Common myeloid progenitor, CD34-positive (primary cell): ENCODE results near the gene DDX49.

Source experiments
- CTCF ChIA-PET: fragments of 350-600 bp; sonication (Branson Sonifier 250); formaldehyde crosslinking; loops from one replicate; lab custom pipeline; 2021; ENCODE audit warnings: antibody characterized with exemption; lab: Charles Lee
- POLR2A ChIA-PET: fragments of 350-600 bp; sonication (Branson Sonifier 250); formaldehyde crosslinking; loops from one replicate; lab custom pipeline; 2021; ENCODE audit warnings: antibody characterized with exemption; lab: Charles Lee
- DNase-seq, 3 donors: peaks; one replicate each; pipeline versions ENCODE4 v3.0.0 to v3.0.0-alpha.2; 2013
- H3K27ac ChIP-seq, 2 experiments: 1 replicate in 1 of 2; 2 replicates in 1 of 2; pipeline ENCODE4 v1.7.0; 2013; ENCODE audit warnings: inconsistent platforms in 2 of 2, low read length in 2 of 2, mild to moderate bottlenecking in 2 of 2, low read depth in 1 of 2, moderate library complexity in 1 of 2; ENCODE audit not compliant: severe bottlenecking in 2 of 2, insufficient read depth in 1 of 2, poor library complexity in 1 of 2
- H3K27me3 ChIP-seq, 5 experiments: replicated peaks in 2 of 5; 1 replicate in 3 of 5; 2 replicates in 2 of 5; pipeline versions ENCODE4 v1.6.1 to v1.7.0; 2013; ENCODE audit warnings: low read length in 4 of 5, mild to moderate bottlenecking in 2 of 5, moderate library complexity in 2 of 5, inconsistent platforms in 1 of 5; ENCODE audit not compliant: insufficient read depth in 5 of 5, control insufficient read depth in 4 of 5
- H3K36me3 ChIP-seq, 4 experiments: 1 replicate in 2 of 4; 2 replicates in 2 of 4; pipeline versions ENCODE4 v1.6.1 to v1.7.0; 2013; ENCODE audit warnings: low read length in 3 of 4, control low read depth in 1 of 4, mild to moderate bottlenecking in 1 of 4; ENCODE audit not compliant: control insufficient read depth in 4 of 4, insufficient read depth in 4 of 4
- H3K4me1 ChIP-seq, 4 experiments: 1 replicate in 3 of 4; 2 replicates in 1 of 4; pipeline versions ENCODE4 v1.6.1 to v1.7.1; 2013; ENCODE audit warnings: low read length in 3 of 4, mild to moderate bottlenecking in 3 of 4, control low read depth in 1 of 4, inconsistent platforms in 1 of 4, moderate library complexity in 1 of 4; ENCODE audit not compliant: control insufficient read depth in 4 of 4, insufficient read depth in 4 of 4; ENCODE audit errors: control extremely low read depth in 1 of 4
- H3K4me3 ChIP-seq, 7 experiments: 1 replicate in 4 of 7; 2 replicates in 3 of 7; pipeline versions ENCODE4 v1.5.1 to v1.7.0; 2013; ENCODE audit warnings: mild to moderate bottlenecking in 7 of 7, low read length in 6 of 7, moderate library complexity in 6 of 7, inconsistent platforms in 2 of 7, low read depth in 2 of 7, control low read depth in 1 of 7; ENCODE audit not compliant: insufficient read depth in 4 of 7, control insufficient read depth in 1 of 7; ENCODE audit errors: extremely low read depth in 1 of 7
- H3K9me3 ChIP-seq, 5 experiments: 1 replicate in 4 of 5; 2 replicates in 1 of 5; pipeline versions ENCODE4 v1.6.1 to v1.7.1; 2013; ENCODE audit warnings: low read length in 4 of 5, mild to moderate bottlenecking in 2 of 5, inconsistent platforms in 1 of 5, low read depth in 1 of 5, moderate library complexity in 1 of 5; ENCODE audit not compliant: control insufficient read depth in 4 of 5, insufficient read depth in 2 of 5; ENCODE audit errors: control extremely low read depth in 1 of 5
- WGBS: methylation state at CpG from one replicate; pipeline ENCODE4 v1.1.5; 2013; ENCODE audit not compliant: insufficient coverage; 5-methylcytosine and 5-hydroxymethylcytosine counted together

The DDX49 gene

DNA sequence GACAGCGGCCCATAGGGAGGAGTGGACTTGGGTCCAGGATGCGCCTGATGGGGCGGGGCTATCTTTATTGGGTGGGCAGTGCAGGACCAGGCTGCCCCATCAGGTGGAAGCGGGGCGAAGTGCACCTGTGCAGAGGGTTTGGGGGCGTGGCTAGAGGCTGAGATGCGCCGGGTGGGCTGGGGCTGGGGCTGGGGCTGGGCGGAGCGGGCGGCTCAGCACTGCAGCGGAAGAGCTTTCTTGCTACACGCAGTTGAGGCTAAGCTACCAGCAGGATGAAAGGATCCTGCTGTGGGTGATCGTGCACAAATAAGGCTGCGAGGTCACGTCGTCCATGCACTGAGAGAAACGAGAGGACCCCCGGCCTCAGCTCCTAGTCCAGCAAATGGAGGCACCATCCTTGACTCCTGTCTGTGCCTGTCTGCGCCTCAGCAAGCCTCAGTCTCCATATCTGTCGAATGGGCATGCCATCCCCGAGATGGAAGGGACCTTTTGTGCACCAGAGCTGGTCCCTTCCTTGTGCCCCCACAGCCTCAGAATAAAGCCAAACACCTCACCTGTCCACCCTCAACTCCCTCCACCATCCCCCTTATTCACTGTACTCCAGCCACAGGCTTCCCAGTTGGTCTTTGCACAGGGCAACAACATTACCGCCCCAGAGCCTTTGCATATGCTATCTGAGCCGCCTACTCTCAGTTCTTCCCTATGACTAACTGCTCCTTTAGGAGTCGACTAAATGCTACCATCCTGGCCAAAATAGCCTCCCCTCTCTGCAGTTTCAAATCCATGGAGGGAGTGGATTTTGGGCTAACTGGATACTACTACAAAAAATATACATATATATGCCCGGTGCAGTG, 42.5 kb downstream of the DDX49 start:
- Histone ChIP-seq H3K4me3 (peak overlapping the region in 1 of 7 experiments; percentile 33), H3K4me1 (peaks cover 0 to 8% (median 5%) of the 10 kb centered on the region in 4 experiments), H3K36me3 (no peaks in the 10 kb centered on the region), H3K27me3 (peaks cover 0 to 11% (median 2%) of the 10 kb centered on the region in 5 experiments), H3K9me3 (no peaks in the 10 kb centered on the region), H3K27ac (no peak overlapping the region)
- peak in 2 of 3 donors; percentile 44 to 51 for DNase-seq
- WGBS: 26% methylated on average over 23 of the region's 26 CpGs
- ChIA-PET CTCF (no interaction called here), POLR2A (no interaction called here)

DNA sequence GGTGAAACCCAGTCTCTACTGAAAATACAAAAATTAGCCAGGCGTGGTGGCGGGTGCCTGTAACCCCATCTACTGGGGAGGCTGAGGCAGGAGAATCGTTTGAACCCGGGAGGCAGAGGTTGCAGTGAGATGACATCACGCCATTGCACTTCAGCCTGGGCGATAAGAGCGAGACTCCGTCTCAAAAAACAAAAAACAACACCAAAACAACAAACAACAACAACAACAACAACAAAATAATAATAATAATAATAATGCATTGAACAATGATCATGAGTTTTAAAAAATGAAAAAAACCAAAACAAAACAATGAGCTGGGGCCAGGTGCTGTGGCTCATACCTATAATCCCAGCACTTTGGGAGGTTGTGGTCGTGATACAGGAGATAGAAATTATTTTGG, 44.6 kb downstream of the DDX49 start:
- Histone ChIP-seq H3K4me3 (no peak overlapping the region), H3K9me3 (no peaks in the 10 kb centered on the region), H3K27me3 (peaks cover 0 to 11% (median 2%) of the 10 kb centered on the region in 5 experiments), H3K27ac (no peak overlapping the region), H3K4me1 (peaks cover 0 to 21% (median 15%) of the 10 kb centered on the region in 4 experiments), H3K36me3 (no peaks in the 10 kb centered on the region)
- POLR2A ChIA-PET: no interaction called here
- WGBS: 100% methylated on average over 2 of the region's 9 CpGs
- no peak for DNase-seq
- CTCF ChIA-PET: no interaction called here

DNA sequence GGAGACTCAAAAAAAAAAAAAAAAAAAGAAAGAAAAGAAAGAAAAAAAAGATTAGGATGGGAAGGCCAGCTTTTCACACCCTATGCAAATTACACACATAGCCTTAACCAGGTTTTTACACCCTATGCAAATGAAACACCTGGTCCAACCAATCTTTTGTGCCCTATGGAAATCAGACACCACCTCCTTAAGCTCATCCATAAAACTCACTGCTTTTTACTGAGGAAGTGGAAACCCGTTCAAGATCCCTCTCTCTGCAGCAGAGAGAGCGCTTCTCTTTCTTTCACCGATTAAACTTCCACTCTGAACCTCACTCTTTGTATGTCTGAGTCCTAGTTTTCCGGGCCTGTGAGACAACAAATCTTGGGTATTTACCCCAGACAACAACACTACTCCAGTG, 46.8 kb downstream of the DDX49 start:
- H3K27me3 ChIP-seq: peaks cover 0 to 10% (median 0%) of the 10 kb centered on the region in 5 experiments
- H3K9me3 ChIP-seq: no peaks in the 10 kb centered on the region
- 79% methylated on average over 4 of the region's 4 CpGs for WGBS
- H3K27ac ChIP-seq: no peak overlapping the region
- ChIA-PET POLR2A (no interaction called here), CTCF (interaction anchor here (1.3 to 1.6 kb wide), 2 partner anchors 16 to 20 kb away, joined by 4 to 8 read pairs; no protein-coding TSS in a partner anchor)
- no peak for DNase-seq
- peaks cover 0 to 21% (median 15%) of the 10 kb centered on the region in 4 experiments for H3K4me1 ChIP-seq
- no peak overlapping the region for H3K4me3 ChIP-seq
- no peaks in the 10 kb centered on the region for H3K36me3 ChIP-seq

DNA sequence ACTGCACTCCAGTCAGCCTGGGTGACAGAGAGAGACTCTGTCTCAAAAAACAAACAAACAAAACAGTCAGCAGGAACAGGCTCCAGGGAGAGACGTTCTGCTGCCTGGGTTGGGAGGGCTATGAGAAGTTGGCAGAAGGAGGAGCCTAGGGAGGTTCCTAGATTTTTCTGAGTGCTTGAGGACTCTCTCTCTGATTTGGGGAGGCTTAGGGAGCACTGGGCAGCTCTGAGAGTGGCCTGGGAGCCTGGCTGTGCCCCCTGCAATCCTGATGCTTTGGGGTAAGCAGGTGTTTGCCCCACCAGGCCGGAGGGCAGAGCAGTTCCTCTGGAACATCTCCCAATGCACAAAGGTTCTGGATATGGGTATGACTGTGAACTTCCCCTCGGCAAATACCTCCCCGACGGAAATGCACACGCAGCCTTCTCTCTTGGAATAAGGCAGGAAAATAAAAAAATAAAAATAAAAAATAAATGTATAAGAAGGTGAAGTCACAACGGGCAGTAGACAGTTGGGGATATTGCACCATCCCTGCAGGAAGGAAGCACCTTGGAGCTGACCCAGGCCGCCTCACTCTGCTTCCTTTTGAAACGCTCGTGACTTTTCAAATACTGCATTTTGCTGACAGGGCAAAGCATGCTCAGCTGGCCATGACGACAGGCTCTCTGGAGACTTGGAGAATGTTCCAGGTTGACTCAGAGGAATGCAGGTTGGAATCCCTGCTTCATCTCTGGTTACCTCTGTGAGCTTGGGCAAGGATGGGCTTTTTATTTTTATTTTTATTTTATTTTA, 48.0 kb downstream of the DDX49 start:
- DNase-seq: peak; percentile 52 to 90 (median 88)
- ChIA-PET CTCF (interaction anchor here (1.6 to 1.8 kb wide), 2 partner anchors 14 to 20 kb away, joined by 4 to 10 read pairs; no protein-coding TSS in a partner anchor), POLR2A (interaction anchor here (0.5 to 0.6 kb wide), 2 partner anchors 12 to 55 kb away, joined by 4 read pairs; no protein-coding TSS in a partner anchor)
- WGBS: 2% methylated on average over 5 of the region's 11 CpGs
- H3K27ac ChIP-seq: peak overlapping the region; percentile 58 to 65
- H3K27me3 ChIP-seq: no peaks in the 10 kb centered on the region
- H3K4me1 ChIP-seq: peaks cover 0 to 23% (median 18%) of the 10 kb centered on the region in 4 experiments
- no peaks in the 10 kb centered on the region for H3K36me3 ChIP-seq
- H3K9me3 ChIP-seq: no peaks in the 10 kb centered on the region
- peak overlapping the region in 3 of 7 experiments; percentile 1 to 31 (median 19) for H3K4me3 ChIP-seq

DNA sequence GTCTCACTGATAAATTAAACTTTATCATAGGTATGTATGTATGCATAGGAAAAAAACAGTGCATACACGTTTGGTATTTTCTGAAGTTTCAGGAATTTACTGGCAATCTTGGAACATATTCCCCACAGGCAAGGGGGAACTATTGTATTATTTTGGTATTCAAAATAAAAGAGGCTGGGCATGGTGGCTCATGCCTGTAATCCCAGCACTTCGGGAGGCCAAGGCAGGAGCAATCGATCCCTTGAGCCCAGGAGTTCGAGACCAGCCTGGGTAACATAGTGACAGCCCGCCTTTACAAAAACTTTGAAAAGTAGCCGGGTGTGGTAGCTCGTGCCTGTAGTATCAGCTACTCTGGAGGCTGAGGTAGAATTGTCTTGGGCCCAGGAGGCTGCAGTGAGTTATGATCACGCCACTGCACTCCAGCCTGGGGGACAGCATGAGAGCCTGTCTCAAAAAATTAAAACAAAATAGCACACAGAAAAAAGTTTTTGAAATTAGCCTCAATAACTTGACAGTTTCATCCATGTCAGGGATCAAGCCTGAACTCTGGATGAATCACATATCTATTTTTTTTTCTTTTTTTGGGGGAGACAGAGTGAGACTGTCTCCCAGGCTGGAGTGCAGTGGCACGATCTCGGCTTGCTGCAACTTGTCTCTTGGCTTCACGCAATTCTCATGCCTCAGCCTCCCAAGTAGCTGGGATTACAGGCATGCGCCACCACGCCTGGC, 50.6 kb downstream of the DDX49 start:
- Histone ChIP-seq H3K4me3 (no peak overlapping the region), H3K27ac (no peak overlapping the region), H3K36me3 (no peaks in the 10 kb centered on the region), H3K27me3 (no peaks in the 10 kb centered on the region), H3K9me3 (no peaks in the 10 kb centered on the region), H3K4me1 (peaks cover 0 to 29% (median 23%) of the 10 kb centered on the region in 4 experiments)
- POLR2A ChIA-PET: no interaction called here
- CTCF ChIA-PET: interaction anchor here (1.0 to 1.2 kb wide), 3 partner anchors 12 to 26 kb away, joined by 3 to 5 read pairs (median 4); no protein-coding TSS in a partner anchor
- DNase-seq: no peak
- 99% methylated on average over 13 of the region's 13 CpGs for WGBS

DNA sequence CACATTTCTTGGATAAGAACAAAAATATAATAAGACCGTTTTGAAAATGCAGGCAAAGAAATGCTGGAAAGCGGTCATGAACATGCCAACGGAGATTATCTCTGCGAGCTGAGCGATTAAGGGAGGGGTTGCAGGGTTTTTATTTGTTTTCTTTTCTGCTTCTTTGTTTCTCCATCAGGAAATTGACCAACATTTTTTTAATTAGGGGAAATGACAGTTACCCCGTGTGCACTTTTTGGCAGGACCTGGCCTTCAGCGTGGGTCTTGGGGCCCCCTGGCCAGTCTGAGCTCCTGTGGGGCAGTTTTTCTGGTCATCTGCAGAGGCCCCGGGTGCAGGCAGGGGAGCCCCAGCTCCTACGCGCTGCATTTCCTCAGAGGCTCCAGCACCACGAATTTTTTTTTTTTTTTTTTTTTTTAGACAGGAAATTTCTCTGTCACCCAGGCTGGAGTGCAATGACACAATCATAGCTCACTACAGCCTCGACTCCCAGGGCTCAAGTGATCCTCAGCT, 52.8 kb downstream of the DDX49 start:
- ChIA-PET CTCF (interaction anchor here (0.8 to 1.1 kb wide), 3 partner anchors 11 to 19 kb away, joined by 3 read pairs; no protein-coding TSS in a partner anchor), POLR2A (interaction anchor here (0.6 to 0.7 kb wide), 2 partner anchors 18 to 41 kb away, joined by 3 to 4 read pairs; no protein-coding TSS in a partner anchor)
- H3K4me3 ChIP-seq: peak overlapping the region in 3 of 7 experiments; percentile 16 to 28 (median 27)
- no peaks in the 10 kb centered on the region for H3K27me3 ChIP-seq
- H3K9me3 ChIP-seq: no peaks in the 10 kb centered on the region
- H3K4me1 ChIP-seq: peaks cover 0 to 22% (median 18%) of the 10 kb centered on the region in 4 experiments
- no peak overlapping the region for H3K27ac ChIP-seq
- H3K36me3 ChIP-seq: no peaks in the 10 kb centered on the region
- peak in 2 of 3 donors; percentile 37 for DNase-seq
- WGBS: 21% methylated on average over 5 of the region's 12 CpGs
